DMS 273 (cell line): Measurements from ENCODE around the gene SPINT4.
"Not testable (repeated sequence)": the region's sequence is repeated elsewhere in the genome, so short reads cannot be mapped to it uniquely, and the experiment has no call there.

ENCODE experiments used
- DNase-seq: peaks from one replicate; lab custom pipeline; 2025; ENCODE audit not compliant: unreplicated experiment; lab: John Stamatoyannopoulos, UW

Gene SPINT4

DNA sequence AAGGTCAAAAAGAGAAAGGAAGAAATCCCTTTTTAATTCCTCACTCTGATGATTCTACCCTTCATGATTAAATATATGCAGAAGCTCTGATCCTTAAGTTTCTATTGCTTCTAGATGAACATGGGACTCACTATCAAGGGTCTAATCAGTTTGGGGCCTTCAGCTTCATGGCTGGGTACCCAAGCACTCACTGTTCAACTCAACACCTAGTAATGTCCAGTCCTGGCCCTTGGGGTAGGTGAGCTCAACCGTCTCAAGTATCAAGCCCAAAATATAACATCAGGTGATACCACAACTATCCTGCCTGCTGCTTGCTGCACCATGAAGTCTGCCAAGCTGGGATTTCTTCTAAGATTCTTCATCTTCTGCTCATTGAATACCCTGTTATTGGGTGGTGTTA, at the start of gene SPINT4:
TSS of gene SPINT4 (plus strand) at position 301 of the 400 bp plus-strand sequence. CDS start at position 322, 21 bp downstream.
- DNase-seq = no peak

DNA sequence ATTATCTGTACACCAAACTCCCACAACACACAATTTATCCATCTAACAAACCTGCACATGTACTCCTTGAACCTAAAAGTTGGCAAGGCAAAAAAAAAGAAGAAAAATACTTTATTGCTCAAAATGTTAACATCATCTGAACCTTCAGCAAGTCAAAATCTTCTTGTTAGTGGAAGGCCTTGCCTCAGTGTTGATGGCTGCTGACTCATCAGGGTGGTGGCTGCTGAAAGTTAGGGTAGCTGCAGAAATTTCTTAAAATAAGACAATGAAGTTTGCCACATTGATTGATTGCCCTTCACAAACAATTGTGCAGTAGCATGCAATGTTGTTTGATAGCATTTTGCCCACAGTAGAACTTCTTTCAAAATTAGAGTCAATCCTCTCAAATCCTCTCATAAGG, 49.4 kb upstream of the SPINT4 start:
- no peak for DNase-seq

DNA sequence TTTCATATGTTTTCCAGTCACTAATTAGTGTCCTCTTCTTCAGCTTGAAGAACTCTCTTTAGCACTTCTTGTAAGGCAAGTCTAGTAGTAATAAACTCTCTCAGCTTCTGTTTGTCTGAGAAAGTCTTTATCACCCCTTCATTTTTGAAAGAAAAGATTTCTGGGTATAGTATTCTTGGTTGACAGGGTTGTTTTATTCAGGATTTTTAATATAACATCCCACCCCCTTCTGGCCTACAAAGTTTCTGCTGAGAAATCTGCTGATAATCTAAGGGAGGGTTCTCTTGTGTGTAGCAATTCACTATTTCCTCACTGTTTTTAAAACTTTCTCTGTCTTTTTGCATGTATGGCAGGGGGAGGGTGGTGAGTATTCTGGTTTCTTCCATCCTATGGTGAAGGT, 42.5 kb upstream of the SPINT4 start:
- no peak for DNase-seq

DNA sequence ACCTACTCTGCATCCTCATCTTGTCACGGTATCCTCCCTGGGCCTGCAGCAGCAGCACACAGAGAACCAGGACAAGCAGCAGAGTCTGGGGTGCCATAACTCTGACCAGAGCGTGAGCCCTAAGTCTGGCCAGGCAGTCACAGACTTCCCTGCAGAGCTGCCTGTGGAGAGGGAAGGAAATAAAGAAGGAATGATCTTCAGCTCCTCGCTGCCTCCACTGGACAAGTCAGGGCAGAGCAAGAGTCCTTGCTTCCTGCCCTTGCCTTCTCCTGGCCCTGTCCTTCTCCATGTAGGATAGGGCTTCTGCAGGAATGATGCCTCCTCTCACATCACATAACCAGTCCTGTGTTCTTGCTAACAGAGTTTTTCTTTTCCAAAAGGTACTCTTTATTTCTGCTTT, 36.3 kb upstream of the SPINT4 start:
- DNase-seq = peak; percentile 32

DNA sequence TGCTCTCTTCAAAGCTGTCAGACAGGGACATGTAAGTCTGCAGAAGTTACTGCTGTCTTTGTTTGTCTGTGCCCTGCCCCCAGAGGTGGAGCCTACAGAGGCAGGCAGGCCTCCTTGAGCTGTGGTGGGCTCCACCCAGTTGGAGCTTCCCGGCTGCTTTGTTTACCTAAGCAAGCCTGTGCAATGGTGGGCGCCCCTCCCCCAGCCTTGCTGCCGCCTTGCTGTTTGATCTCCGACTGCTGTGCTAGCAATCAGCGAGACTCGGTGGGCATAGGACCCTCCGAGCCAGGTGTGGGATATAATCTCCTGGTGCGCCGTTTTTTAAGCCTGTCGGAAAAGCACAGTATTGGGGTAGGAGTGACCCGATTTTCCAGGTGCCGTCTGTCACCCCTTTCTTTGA, 28.8 kb upstream of the SPINT4 start:
- not testable (repeated sequence) for DNase-seq

DNA sequence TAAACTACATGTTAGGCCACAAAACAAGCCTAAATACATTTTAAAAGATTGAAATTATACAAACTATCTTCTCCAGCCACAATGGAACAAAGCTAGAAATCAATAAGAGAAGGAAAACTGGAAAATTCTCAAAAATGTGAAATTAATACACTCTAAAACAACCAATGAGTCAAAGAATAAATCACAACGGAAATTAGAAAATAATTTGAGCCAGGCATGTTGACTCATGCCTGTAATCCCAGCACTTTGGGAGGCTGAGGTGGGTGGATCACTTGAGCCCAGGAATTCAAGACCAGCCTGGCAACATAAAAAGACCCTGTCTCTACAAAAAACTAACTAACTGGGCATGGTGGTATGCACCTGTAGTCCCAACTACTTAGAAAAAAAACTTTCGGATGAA, 26.7 kb upstream of the SPINT4 start:
- no peak for DNase-seq

DNA sequence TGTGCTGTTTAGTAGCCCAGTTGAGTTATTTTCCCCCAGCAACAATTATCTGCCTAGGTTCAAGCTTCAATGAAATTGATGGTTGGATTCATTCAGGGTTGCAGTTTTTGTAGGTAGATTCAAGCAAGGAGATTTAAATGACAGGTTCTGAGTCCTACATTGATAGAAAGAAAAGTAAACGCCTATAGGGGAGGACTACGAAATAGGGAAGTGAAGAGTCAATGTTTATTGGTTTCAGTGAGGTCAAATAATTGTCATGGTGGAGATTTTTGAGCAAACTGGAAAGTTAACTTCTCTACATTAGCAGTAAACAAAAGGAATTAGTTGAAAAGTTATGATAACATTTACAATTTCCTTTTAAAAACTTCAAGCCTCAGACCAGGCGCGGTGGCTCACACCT, 21.0 kb upstream of the SPINT4 start:
- DNase-seq = no peak

DNA sequence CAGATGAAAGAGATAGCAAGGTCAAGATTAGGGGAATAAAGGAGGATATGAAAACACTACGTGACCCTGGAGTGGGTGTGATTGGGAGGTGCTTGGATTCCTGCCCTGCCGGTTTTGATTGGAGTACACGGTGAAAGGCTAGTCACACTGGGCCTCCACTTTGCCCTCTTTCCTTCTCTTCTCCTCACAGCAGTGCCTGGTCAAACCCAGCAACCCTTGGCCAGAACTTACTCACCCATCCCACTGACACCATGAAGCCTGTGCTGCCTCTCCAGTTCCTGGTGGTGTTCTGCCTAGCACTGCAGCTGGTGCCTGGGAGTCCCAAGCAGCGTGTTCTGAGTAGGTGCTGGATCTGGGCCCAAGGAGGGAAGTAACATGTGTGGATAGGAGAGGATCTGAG, 20.3 kb upstream of the SPINT4 start, which contains the start of gene WFDC13:
TSS of gene WFDC13 (plus strand) at position 166 of the 400 bp plus-strand sequence. CDS start at position 252, 86 bp downstream.
- peak; percentile 36 for DNase-seq

DNA sequence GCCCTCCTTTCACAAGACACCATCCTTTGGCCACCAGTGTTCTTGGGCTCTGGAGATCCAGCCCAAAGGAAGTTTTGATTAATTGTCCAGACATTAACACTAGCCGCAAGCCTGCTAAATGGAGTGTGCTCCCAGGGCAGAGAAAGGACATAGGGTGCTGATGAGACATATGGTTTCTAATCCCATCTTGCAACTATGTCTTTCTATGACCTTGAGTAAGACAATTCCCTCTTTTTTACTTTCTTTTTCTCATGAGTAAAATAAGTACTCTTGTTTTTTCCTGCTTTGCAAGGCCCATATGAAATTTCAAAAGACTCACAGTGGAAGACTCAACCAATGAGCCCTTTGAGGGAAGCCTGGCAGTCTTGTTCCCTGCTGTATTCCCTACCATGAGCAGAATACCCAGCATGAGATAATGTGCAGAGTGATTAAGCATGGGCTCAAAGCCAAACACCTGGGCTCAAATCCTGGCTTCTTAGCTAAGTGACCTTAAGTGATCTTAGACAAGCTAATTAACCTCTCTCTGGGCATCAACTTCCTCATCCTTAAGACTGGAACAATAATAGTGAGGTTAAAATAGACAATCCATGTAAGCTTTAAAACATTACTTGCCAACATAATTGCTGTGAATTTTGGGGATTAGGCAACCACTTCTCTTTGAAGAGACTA, 17.0 kb upstream of the SPINT4 start, which contains the start of gene WFDC10B:
TSS of gene WFDC10B (minus strand) at position 51 of the 669 bp plus-strand sequence. CDS start 19,027 bp downstream, outside the sequence.
- DNase-seq = peak; percentile 70

DNA sequence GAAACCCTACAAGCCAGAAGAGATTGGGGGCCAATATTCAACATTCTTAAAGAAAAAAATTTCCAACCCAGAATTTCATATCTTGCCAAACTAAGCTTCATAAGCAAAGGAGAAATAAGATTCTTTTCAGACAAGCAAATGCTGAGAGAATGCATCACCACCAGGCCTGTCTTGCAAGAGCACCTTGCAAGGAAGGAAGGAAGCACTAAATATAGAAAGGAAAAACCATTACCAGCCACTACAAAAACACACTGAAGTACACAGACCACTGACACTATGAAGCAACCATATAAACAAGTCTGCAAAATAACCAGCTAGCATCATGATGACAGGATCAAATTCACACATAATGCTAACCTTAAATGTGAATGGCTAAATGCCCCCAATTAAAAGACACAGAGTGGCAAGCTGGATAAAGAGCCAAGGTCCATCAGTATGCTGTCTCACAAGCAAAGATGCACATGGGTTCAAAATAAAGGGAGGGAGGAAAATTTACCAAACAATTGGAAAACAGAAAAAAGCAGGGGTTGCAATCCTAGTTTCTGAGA, 5.9 kb upstream of the SPINT4 start:
- not testable (repeated sequence) for DNase-seq

DNA sequence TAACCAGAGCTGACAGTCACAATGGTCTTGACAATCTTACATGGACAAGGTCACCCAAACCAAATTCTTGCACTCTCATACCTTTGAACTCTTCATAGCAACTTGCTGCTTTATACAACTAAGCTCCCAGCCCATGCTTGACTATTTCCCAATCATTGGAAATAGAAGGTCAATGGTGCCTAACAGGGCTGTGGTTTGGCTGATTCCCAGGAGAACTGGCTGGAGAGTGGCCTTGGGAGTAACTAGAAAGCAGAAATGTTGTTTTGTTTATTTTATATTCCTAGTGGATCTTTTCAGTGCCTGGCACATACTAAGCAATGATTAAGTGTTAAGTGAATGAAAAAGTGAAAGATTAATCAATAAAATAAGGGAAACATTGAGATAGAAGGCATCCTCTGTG, 3.0 kb downstream of the SPINT4 start:
- no peak for DNase-seq

DNA sequence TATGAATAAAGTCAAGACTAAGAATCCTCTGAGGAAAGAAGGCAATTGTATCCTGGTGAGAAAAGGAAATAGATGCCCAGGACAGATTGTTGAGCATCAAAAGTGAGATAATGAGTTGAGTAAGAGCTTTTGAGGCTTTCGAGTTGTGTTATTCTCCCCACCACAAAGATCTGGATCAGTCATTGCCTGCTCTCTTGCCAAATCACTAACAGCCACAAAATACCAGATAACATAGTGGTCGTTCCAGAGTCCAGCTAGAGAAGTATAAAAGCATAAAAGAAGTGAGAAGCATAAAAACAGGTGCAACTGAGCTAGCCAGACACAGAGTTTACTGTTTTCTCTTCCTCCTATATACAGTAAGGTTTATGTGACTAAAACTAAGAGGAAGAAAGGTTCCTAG, 4.9 kb downstream of the SPINT4 start:
- DNase-seq = no peak

DNA sequence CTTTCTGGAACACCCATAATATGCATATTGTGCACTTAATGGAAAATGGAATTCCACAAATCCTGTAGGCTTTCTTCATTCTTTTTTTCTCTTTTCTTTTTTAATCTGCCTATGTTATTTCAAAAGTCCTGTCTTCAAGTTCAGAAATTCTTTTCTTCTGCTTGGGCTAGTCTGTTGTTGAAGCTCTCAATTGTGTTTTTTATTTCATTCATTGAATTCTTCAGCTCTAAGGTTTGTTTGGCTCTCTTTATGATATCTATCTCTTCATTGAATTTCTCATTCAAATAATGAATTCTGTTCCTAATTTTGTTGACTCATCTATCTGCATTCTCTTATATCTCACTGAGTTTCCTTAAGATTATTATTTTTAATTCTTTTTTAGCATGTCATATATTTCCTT, 10.1 kb downstream of the SPINT4 start:
- DNase-seq = no peak

DNA sequence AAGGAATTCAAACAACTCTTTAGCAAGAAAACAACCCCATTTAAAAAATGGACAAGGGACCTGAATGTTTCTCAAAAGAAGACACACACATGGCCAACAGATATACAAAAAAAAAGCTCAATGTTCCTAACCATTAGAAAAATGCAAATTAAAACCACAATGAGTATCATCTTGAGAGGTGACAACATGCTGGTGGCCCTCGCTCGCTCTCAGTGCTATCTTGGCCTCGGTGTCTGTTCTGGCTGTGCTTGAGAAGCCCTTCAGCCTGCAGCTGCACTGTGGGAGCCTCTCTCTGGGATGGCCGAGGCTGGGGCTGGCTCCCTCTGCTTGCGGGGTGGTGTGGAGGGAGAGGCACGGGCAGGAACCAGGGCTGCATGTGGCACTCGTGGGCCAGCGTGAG, 13.4 kb downstream of the SPINT4 start:
- no peak for DNase-seq

DNA sequence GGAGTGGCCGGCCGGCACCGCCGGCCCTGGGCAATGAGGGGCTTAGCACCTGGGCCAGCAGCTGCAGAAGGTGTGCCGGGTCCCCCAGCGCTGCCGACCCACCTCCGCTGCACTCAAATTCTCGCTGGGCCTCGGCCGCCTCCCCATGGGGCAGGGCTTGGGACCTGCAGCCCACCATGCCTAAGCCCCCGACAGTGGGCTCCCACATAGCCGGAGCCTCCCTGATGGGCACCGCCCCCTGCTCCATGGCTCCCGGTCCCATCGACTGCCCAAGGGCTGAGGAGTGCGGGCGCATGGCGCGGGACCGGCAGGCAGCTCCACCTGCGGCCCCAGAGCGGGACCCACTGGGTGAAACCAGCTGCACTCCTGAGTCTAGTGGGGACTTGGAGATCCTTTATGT, 13.8 kb downstream of the SPINT4 start:
- DNase-seq = no peak

DNA sequence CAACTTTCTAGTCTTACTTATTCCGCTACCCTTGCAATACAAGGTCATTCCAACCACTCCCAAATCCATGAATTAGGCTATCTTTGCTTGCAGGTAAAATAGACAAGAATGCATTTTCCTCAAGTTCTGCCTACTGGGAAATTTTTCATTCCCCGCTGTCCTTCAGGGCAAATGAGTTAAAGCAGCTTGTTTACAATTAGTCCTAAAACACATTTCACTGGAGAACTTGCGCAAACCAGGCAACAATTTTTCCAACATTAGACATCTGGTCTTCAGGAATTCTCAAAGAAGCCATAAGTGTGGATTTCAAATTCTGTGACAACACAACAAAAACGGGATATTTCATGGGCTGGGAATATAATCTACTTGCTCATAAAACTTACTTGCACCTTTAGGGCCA, 20.4 kb downstream of the SPINT4 start:
- DNase-seq = no peak

DNA sequence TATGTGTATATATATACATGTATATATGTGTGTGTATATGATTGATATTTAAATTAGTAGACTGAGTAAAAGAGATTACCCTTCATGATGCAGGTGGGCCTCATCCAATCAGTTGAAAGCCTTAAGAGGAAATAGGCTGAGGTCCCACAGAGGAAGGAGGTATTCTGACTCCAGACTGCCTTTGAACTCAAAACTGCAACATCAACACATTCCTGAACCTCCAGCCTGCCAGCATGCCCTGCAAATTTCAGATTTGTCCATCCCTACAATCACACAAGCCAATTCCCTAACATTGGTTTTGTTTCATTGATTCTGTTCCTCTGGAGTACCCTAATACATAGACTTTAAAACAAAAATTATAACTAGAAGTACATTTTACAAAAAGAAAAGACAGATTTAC, 22.9 kb downstream of the SPINT4 start:
- no peak for DNase-seq

DNA sequence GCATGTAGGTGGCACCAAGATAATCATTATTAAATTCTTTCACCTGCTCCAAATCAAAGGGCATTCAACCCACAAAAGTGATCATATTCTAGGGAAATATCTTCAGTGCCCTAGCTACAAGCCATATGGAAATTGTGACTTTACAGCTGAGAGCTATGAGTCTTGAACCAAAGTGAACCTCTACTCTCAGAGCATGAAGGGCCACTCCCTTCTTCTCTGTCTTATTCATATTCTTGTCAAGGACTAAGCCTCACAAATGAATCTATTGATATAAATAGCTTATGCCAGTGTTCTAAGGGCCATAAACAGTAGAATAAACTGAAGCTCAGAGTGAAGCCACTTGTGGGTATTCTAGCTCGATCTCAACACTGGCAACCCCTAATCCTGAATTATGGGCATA, 29.6 kb downstream of the SPINT4 start:
- DNase-seq = no peak

DNA sequence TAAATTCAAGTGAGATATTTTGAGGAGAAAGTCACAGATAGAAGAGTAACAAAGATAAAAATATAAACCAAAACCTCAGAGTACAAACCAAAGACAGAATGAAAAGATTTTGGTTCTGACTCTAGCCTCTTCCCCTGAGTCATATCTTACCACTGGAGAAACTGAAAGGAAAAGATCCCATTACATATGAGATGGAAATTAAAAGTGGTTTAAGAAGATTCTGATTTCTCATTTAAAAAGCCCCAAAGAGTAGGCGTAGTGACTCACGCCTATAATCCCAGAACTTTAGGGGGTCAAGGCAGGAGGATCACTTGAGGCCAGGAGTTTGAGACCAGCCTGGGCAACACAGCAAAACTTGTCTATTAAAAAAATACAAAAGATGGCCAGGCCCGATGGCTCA, 30.6 kb downstream of the SPINT4 start:
- no peak for DNase-seq

DNA sequence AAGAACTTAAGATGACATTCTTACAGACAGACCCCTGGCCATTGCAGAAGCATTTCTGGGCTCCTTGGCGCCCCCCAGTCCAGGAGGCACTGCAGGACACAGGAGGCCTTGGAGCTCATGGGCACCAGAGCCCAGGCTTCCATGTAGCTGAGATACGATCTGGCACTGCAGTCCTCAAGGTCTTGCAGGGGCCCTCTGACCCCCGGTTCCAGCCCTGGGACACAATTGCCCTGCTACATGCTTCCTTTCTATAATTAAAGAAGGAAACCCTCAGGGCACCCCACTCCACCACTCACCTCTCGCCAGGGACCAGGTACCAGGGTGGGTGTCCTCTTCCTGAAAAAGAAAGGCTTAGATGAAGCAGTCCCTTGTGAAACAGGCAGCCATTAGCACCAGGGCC, 35.9 kb downstream of the SPINT4 start:
- no peak for DNase-seq

DNA sequence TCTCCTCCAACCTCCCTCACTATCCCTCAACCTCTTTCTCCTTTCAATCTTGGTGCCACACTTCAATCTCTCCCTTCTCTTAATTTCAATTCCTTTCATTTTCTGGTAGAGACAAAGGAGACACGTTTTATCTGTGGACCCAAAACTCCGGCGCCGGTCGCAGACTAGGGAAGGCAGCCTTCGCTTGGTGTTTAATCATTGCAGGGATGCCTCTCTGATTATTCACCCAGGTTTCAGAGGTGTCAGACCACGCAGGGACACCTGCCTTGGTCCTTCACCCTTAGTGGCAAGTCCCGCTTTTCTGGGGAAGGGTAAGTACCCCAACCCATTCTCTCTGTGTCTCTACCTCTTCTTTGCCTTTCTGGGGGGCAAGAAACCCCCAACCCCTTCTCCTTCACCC, 37.8 kb downstream of the SPINT4 start:
- not testable (repeated sequence) for DNase-seq

DNA sequence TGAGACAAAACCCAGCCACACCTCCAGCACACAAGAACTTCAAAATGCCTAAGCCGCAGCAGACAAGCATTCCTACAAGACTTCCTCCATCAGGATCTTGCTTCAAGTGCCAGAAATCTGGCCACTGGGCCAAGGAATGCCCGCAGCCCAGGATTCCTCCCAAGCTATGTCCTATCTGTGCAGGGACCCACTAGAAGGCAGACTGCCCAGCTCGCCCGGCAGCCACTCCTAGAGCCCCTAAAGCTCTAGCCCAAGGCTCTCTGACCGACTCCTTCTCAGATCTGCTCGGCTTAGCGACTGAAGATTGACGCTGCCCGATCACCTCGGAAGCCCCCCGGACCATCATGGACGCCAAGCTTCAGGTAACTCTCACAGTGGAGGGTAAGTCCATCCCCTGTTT, 39.8 kb downstream of the SPINT4 start:
- DNase-seq = not testable (repeated sequence)
